Large intestine (tissue), 3 donors: ENCODE data around the gene SOWAHD. TPM values are rescaled to one million over a fixed set of nuclear protein-coding genes. Genes with fewer than 3 reads are reported as not detected.
"Not testable (repeated sequence)": the region's sequence is repeated elsewhere in the genome, so short reads cannot be mapped to it uniquely, and the experiment has no call there.

Source experiments
- DNase-seq, 2 donors: peaks; one replicate each; pipeline versions ENCODE4 v3.0.0 to v3.0.0-alpha.2; 2013
- H3K27ac ChIP-seq: one replicate; pipeline ENCODE4 v1.5.1; 2013; ENCODE audit warnings: low read length
- H3K27me3 ChIP-seq: 2 replicates; pipeline ENCODE4 v1.6.1; 2013; ENCODE audit warnings: low read length; ENCODE audit not compliant: control insufficient read depth, insufficient read depth
- H3K36me3 ChIP-seq: 2 replicates; pipeline ENCODE4 v1.6.1; 2013; ENCODE audit warnings: low read length; ENCODE audit not compliant: control insufficient read depth, insufficient read depth
- H3K4me1 ChIP-seq: one replicate; pipeline ENCODE4 v1.6.1; 2013; ENCODE audit warnings: low read length; ENCODE audit not compliant: control insufficient read depth, insufficient read depth
- H3K4me3 ChIP-seq: one replicate; pipeline ENCODE4 v1.5.1; 2013; ENCODE audit warnings: low read length
- H3K9me3 ChIP-seq: one replicate; pipeline ENCODE4 v1.6.1; 2013; ENCODE audit warnings: mild to moderate bottlenecking, low read depth, low read length, moderate library complexity; ENCODE audit not compliant: control insufficient read depth
- WGBS: methylation state at CpG from one replicate; pipeline ENCODE4 v1.1.5; 2013; ENCODE audit warnings: low lambda C conversion rate; ENCODE audit not compliant: insufficient coverage; 5-methylcytosine and 5-hydroxymethylcytosine counted together
- polyA plus RNA-seq: library from polyadenylated mRNA; unstranded; fragments of 120-200 nt; gene quantifications from one replicate; pipeline ENCODE4 v1.2.1, GENCODE V29; 2013

Gene SOWAHD
- polyA plus RNA-seq, 1 donor = 4.4 TPM

- no peaks in the 10 kb centered on the region for H3K27me3 ChIP-seq
Observed at GRCh38 chrX:119778829-119779228, 20.4 kb downstream of the SOWAHD start.

DNA sequence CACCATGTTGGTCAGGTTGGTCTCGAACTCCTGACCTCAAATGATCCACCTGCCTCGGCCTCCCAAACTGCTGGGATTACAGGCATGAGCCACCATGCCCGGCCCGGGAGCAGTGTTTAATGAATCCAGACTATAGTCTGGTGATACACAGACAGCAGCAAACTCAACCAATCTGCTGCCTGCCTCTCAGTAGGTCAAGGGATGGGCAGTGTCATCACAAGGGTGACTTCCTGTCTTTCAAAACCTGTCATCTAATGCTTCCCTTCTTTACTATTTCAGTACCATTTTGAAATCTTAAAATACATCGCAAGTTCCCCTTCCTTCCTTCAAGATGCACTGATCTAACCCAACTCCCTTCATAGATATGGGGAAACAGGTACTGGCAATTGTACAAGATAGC lies 24.6 kb downstream of the SOWAHD start:
- no peaks in the 10 kb centered on the region for H3K9me3 ChIP-seq
- H3K36me3 ChIP-seq = peaks cover 23% of the 10 kb centered on the region
- H3K27me3 ChIP-seq = no peaks in the 10 kb centered on the region
- no peak overlapping the region for H3K4me3 ChIP-seq
- H3K4me1 ChIP-seq = no peaks in the 10 kb centered on the region
- DNase-seq = no peak
- no CpG with 5 or more reads among the region's 5 CpGs for WGBS
- no peak overlapping the region for H3K27ac ChIP-seq

More at GRCh38 chrX:119778829-119779228, 20.4 kb downstream of the SOWAHD start:
- Histone ChIP-seq H3K9me3 (no peaks in the 10 kb centered on the region), H3K27ac (no peak overlapping the region), H3K36me3 (peaks cover 4% of the 10 kb centered on the region), H3K4me3 (no peak overlapping the region), H3K4me1 (no peaks in the 10 kb centered on the region)
- no peak for DNase-seq
- no CpG with 5 or more reads among the region's 5 CpGs for WGBS

- H3K27ac ChIP-seq = no peak overlapping the region
- no peaks in the 10 kb centered on the region for H3K9me3 ChIP-seq
- no peak for DNase-seq
- peaks cover 7% of the 10 kb centered on the region for H3K4me1 ChIP-seq
- H3K27me3 ChIP-seq = no peaks in the 10 kb centered on the region
- H3K36me3 ChIP-seq = peaks cover 38% of the 10 kb centered on the region
- no CpG with 5 or more reads among the region's 14 CpGs for WGBS
- no peak overlapping the region for H3K4me3 ChIP-seq
Observed at GRCh38 chrX:119784747-119785446, 26.5 kb downstream of the SOWAHD start.

GRCh38 chrX:119790977-119791436 lies 32.6 kb downstream of the SOWAHD start:
- Histone ChIP-seq H3K4me1 (peaks cover 7% of the 10 kb centered on the region), H3K36me3 (peaks cover 23% of the 10 kb centered on the region)
- WGBS = no CpG with 5 or more reads among the region's 31 CpGs

DNA sequence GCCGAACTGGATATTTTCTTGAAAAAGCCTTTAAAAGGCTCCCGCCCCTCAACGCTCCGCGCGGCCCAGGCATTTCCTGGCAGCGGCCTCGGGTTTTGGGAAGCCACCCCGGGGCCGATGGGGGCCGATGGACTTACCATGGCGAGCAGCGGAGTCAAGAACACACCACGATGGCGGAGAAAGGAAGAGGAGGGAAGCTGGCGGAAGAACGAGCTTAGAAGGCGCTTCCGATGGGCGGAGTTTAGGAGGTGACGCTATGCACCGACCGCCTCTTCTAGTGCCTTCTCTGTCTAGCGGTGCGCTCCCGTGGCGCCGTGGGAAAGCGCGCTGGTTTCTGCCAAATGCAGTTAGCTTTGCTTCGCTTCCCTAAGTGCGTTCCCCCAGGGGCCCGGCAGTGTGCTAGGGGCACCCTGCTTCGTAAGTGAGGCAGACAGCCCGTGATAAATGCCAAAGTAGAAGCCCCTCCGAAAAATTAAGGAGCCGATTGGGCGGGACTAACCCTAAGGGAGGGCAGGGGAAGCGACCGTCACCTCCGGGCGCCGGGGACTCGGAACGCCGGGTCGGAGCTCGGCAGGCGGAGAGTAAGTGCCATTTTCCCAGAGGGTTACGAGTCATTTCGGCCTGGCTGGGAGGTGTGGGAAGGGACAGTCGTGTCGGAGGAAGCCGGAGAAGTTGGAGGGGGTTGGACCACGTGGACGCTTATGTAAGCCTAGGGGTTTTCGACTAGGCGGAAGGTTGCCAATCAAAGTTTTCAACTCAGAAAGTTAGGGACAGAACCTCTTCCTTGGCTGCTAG lies 33.2 kb downstream of the SOWAHD start, which contains the start of gene RPL39:
TSS of gene RPL39 (minus strand) at position 194 of the 795 bp plus-strand sequence. CDS start at position 140, 54 bp downstream.
- DNase-seq = peak; percentile 82 to 92
- Histone ChIP-seq H3K27ac (peak within 1 kb of the TSS; percentile 97), H3K4me3 (peak within 1 kb of the TSS; percentile 95), H3K36me3 (peaks cover 23% of the 10 kb centered on the region), H3K9me3 (no peaks in the 10 kb centered on the region), H3K27me3 (no peaks in the 10 kb centered on the region), H3K4me1 (peaks cover 7% of the 10 kb centered on the region)
- WGBS = no CpG with 5 or more reads among the region's 58 CpGs

More at GRCh38 chrX:119790977-119791436, 32.6 kb downstream of the SOWAHD start:
- peak overlapping the region; percentile 97 for H3K27ac ChIP-seq
- H3K4me3 ChIP-seq = peak overlapping the region; percentile 95
- H3K9me3 ChIP-seq = no peaks in the 10 kb centered on the region
- no peaks in the 10 kb centered on the region for H3K27me3 ChIP-seq
- DNase-seq = peak; percentile 16 to 62

DNA sequence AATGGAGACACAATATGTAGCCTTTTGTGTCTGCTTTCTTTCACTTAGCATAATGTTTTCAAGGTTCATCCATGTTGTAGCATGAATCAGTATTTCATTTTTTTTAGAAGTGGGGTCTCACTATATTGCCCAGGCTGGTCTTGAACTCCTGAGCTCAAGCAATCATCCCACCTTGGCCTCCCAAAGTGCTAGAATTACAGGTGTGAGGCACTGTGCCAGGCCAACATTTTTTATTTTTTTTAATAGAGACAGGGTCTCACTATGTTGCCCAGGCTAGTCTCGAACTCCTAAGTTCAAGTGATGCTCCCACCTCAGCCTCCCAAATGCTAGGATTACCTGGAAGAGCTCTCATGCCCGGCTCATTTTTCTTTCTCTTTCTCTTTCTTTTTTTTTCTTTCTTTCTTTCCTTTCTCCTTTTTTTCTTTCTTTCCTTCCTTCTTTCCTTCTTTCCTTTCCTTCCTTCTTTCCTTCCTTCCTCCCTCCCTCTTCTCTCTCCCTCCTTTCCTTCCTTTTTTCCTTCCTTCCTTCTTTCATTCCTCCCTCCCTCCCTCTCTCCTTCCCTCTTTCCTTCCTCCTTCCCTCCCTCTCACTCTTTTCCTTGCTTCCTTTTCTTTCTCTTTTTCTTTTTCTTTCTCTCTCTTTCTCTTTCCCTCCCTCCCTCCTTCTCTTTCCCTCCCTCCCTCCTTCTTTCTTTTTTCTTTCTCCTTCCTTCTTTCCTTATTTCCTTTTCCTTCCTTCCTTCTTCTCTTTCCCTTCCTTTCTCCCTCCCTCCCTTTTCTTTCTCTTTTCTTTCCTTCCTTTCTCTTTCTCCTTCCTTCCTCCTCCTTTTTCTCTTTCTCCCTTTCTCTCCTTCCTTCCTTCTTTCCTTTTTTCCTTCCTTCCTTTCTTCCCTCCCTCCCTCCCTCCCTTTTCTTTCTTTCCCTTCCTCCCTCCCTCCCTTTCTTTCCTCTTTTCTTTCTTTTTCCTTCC lies 43.1 kb downstream of the SOWAHD start:
- Histone ChIP-seq H3K27me3 (no peaks in the 10 kb centered on the region), H3K9me3 (no peaks in the 10 kb centered on the region), H3K4me1 (no peaks in the 10 kb centered on the region), H3K4me3 (no peak overlapping the region), H3K27ac (no peak overlapping the region), H3K36me3 (no peaks in the 10 kb centered on the region)
- no peak for DNase-seq
- 100% methylated on average over 1 of the region's 2 CpGs for WGBS

DNA sequence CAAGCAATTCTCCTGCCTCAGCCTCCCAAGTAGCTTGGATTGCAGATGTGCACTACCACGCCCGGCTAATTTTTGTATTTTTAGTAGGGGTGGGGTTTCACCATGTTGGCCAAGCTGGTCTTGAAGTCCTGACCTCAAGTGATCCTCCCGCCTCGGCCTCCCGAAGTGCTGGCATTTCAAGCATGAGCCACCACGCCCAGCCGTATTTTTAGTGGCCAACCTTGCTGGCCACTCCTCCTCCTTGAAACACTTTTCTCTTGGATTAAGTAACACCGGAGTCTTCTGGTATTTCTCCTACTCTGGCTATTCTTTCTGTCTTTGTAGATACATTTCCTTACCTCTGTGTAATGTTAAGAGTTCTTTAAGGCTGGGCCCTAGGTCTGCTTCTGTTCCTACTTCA lies 44.2 kb downstream of the SOWAHD start:
- Histone ChIP-seq H3K4me3 (no peak overlapping the region), H3K27ac (no peak overlapping the region), H3K27me3 (no peaks in the 10 kb centered on the region), H3K4me1 (no peaks in the 10 kb centered on the region), H3K36me3 (no peaks in the 10 kb centered on the region), H3K9me3 (no peaks in the 10 kb centered on the region)
- no CpG with 5 or more reads among the region's 8 CpGs for WGBS
- no peak for DNase-seq

DNA sequence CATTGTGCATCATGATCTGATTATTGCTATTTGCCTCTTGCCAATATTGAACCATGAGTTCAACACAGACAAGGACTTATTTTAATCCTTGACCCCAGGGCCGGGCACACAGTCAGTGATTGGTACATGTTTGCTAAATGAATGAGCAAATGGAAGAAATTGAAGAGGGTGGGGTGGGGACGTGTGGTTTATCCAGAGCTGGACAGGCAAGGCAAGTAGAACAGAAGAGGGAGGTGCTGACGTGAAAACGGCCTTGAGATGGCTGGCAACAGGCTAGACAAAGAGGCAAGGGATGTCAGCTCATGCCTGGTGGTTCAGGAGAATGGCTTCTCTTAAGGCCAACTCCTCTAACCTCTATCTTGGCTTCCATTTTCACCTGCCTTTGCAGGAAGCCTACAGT lies 50.1 kb downstream of the SOWAHD start:
- not testable (repeated sequence) for H3K27me3 ChIP-seq, H3K9me3 ChIP-seq, H3K4me1 ChIP-seq, H3K4me3 ChIP-seq, DNase-seq, H3K27ac ChIP-seq, H3K36me3 ChIP-seq
- no CpG with 5 or more reads among the region's 4 CpGs for WGBS

DNA sequence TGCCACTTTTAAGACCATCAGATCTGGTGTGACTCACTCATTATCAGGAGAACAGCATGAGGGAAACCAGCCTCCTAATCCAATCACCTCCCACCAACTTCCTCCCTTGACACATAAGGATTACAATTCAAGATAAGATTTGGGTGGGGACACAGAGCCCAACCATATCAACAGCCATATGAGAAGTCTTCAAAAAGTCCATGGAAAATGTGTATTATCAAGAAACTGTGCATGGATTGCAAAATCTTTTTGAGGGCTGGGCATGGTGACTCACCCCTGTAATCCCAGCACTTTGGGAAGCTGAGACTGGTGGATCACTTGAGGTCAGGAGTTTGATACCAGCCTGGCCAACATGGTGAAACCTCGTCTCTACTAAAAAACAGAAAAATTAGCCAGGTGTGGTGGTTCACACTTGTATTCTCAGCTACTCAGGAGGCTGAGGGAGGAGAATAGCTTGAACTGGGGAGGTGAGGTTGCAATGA lies 50.8 kb downstream of the SOWAHD start:
- DNase-seq = no peak
- no peaks in the 10 kb centered on the region for H3K27me3 ChIP-seq
- H3K36me3 ChIP-seq = no peaks in the 10 kb centered on the region
- H3K9me3 ChIP-seq = no peaks in the 10 kb centered on the region
- H3K4me3 ChIP-seq = no peak overlapping the region
- no peaks in the 10 kb centered on the region for H3K4me1 ChIP-seq
- WGBS = no CpG with 5 or more reads among the region's 1 CpG
- no peak overlapping the region for H3K27ac ChIP-seq
